ENCODE data around the gene DNAH5.

DNAH5 gene

DNA sequence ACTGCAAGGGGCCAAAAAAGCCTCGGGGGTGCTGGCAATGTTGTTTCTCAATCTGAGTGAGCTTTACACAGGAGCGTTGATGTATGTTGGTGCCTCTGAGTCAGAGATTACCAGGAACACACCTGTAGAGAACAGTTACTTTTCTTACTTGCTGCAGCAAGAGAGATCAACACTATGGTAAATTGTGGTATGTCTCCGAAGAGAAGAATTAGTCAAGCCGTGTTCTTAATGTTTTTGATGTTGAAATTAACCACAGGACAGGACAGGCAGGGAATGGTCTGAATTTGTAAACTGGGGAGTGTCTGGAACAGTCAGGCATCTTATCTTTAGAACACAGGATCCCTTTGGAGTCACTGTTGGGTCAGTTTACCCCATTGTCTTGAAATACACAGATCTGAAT, 285.7 kb downstream of the DNAH5 start:
- TF ChIP-seq, protein P1, sequence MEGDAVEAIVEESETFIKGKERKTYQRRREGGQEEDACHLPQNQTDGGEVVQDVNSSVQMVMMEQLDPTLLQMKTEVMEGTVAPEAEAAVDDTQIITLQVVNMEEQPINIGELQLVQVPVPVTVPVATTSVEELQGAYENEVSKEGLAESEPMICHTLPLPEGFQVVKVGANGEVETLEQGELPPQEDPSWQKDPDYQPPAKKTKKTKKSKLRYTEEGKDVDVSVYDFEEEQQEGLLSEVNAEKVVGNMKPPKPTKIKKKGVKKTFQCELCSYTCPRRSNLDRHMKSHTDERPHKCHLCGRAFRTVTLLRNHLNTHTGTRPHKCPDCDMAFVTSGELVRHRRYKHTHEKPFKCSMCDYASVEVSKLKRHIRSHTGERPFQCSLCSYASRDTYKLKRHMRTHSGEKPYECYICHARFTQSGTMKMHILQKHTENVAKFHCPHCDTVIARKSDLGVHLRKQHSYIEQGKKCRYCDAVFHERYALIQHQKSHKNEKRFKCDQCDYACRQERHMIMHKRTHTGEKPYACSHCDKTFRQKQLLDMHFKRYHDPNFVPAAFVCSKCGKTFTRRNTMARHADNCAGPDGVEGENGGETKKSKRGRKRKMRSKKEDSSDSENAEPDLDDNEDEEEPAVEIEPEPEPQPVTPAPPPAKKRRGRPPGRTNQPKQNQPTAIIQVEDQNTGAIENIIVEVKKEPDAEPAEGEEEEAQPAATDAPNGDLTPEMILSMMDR (conservative IDR thresholded peaks at IDR 0.05; ENCODE audit: low read depth, low read length): no peak
- Histone ChIP-seq H4K20me1 (ENCODE audit: insufficient read depth) (no peaks in the 10 kb centered on the region), H2AFZ (ENCODE audit: low read depth) (no peak overlapping the region), H3K27me3 (ENCODE audit: insufficient read depth, low read depth) (no peaks in the 10 kb centered on the region), H3K4me3 (IDR thresholded peaks at IDR 0.05; ENCODE audit: insufficient read depth, low read depth, low read length) (no peak overlapping the region), H3K4me2 (no peak overlapping the region), H3K27ac (no peak overlapping the region), H3K9ac (no peak overlapping the region), H3K79me2 (ENCODE audit: insufficient read depth, low read depth) (no peaks in the 10 kb centered on the region), H3K36me3 (ENCODE audit: insufficient read depth) (no peaks in the 10 kb centered on the region), H3K4me1 (ENCODE audit: low read depth, poor library complexity, severe bottlenecking) (no peaks in the 10 kb centered on the region)

DNA sequence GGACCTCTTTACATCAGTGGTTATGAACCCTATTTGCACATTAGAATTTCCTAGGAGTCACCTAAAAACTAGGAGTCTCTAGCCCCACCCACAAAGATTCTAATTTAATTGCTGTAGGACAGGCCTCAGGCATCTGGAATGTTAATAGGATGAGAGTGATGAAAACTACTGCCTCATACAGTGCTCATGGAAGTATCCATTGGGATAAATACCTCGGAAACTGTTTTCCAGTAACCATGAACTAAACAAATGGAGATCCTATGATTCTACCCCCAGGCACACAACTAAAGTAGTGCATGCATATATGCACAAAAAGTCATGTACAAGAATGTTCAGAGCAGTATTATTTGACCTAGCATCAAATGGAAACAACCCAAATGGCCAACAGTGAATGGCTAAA, 286.3 kb downstream of the DNAH5 start:
- Histone ChIP-seq H3K36me3 (ENCODE audit: insufficient read depth) (no peaks in the 10 kb centered on the region), H3K4me1 (ENCODE audit: low read depth, poor library complexity, severe bottlenecking) (no peaks in the 10 kb centered on the region), H3K27me3 (ENCODE audit: insufficient read depth, low read depth) (no peaks in the 10 kb centered on the region), H3K9ac (no peak overlapping the region), H3K4me3 (IDR thresholded peaks at IDR 0.05; ENCODE audit: insufficient read depth, low read depth, low read length) (no peak overlapping the region), H3K79me2 (ENCODE audit: insufficient read depth, low read depth) (no peaks in the 10 kb centered on the region), H3K4me2 (no peak overlapping the region), H2AFZ (ENCODE audit: low read depth) (no peak overlapping the region), H3K27ac (no peak overlapping the region), H4K20me1 (ENCODE audit: insufficient read depth) (no peaks in the 10 kb centered on the region)
- TF ChIP-seq, protein P1 (conservative IDR thresholded peaks at IDR 0.05; ENCODE audit: low read depth, low read length): no peak

DNA sequence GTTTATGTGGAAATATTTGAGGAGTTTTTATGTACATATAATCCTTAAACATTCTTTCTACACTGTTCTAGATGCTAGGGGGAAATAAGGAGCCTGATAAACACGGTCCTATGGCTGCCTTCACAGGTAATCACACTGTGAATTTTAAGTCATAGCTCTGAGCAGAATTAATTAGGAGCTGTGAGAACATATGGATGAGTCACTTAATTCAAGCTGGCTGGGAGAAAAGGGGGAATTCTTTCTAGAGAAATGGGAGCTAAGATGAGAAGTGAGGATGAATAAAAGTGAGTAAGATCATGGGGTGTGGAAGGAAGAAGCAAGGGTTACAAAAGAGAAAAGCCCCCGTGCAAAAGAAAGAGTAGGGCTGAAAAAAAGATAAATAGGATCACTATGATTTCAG, 290.8 kb downstream of the DNAH5 start:
- Histone ChIP-seq H3K9ac (no peak overlapping the region), H3K4me1 (ENCODE audit: low read depth, poor library complexity, severe bottlenecking) (no peaks in the 10 kb centered on the region), H3K27ac (no peak overlapping the region), H3K4me3 (IDR thresholded peaks at IDR 0.05; ENCODE audit: insufficient read depth, low read depth, low read length) (no peak overlapping the region), H4K20me1 (ENCODE audit: insufficient read depth) (no peaks in the 10 kb centered on the region), H3K4me2 (no peak overlapping the region), H2AFZ (ENCODE audit: low read depth) (no peak overlapping the region), H3K79me2 (ENCODE audit: insufficient read depth, low read depth) (no peaks in the 10 kb centered on the region), H3K36me3 (ENCODE audit: insufficient read depth) (no peaks in the 10 kb centered on the region), H3K27me3 (ENCODE audit: insufficient read depth, low read depth) (no peaks in the 10 kb centered on the region)
- TF ChIP-seq, protein P1 (conservative IDR thresholded peaks at IDR 0.05; ENCODE audit: low read depth, low read length): no peak

DNA sequence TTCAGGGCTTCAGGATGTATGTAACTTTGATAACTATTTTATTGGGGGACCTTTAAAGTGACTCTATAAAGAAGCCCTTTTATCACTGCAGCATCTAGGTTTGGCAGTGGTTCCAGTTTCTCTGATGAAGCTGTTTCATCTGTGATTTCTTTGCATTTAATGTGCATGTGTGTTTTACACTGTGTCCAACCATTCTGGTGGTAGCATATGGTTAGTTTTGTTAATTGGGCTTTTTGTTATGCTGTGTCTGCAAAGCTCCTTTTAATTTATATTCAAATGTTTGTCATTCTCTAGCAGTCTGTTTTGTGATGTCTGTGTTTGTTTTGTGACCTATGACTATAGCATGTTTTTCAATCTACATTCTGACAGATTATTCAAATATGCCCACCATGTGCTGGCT, 294.8 kb downstream of the DNAH5 start:
- no peak overlapping the region for H3K4me2 ChIP-seq
- H3K9ac ChIP-seq: no peak overlapping the region
- TF ChIP-seq, protein P1 (conservative IDR thresholded peaks at IDR 0.05; ENCODE audit: low read depth, low read length): no peak
- no peak overlapping the region for H3K27ac ChIP-seq
- no peak overlapping the region for H3K4me3 ChIP-seq (IDR thresholded peaks at IDR 0.05; ENCODE audit: insufficient read depth, low read depth, low read length)
- H2AFZ ChIP-seq (ENCODE audit: low read depth): no peak overlapping the region
- no peaks in the 10 kb centered on the region for H3K79me2 ChIP-seq (ENCODE audit: insufficient read depth, low read depth)
- H3K4me1 ChIP-seq (ENCODE audit: low read depth, poor library complexity, severe bottlenecking): no peaks in the 10 kb centered on the region
- H3K27me3 ChIP-seq (ENCODE audit: insufficient read depth, low read depth): no peaks in the 10 kb centered on the region
- H3K36me3 ChIP-seq (ENCODE audit: insufficient read depth): no peaks in the 10 kb centered on the region
- H4K20me1 ChIP-seq (ENCODE audit: insufficient read depth): no peaks in the 10 kb centered on the region

DNA sequence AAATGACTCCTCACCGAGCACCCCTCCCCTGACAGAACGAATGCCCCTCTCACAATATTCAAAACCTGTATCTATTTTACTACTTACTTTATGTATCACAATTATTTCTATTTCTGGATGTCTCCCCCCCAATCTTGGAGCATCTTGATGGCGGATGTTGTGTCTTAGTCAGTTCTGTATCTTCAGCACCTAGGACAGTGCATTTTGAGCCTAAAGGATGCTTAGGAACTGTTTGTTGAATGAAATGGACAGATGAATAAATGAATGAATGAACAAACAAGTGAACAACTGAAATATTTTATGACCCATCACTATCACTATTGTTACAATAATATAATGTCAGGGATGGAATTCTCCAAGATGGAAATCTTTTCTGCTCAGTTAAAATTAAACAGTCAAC, 295.7 kb downstream of the DNAH5 start:
- H2AFZ ChIP-seq (ENCODE audit: low read depth): no peak overlapping the region
- H3K9ac ChIP-seq: no peak overlapping the region
- H3K4me2 ChIP-seq: no peak overlapping the region
- H3K27me3 ChIP-seq (ENCODE audit: insufficient read depth, low read depth): no peaks in the 10 kb centered on the region
- TF ChIP-seq, protein P1 (conservative IDR thresholded peaks at IDR 0.05; ENCODE audit: low read depth, low read length): no peak
- no peak overlapping the region for H3K4me3 ChIP-seq (IDR thresholded peaks at IDR 0.05; ENCODE audit: insufficient read depth, low read depth, low read length)
- H3K36me3 ChIP-seq (ENCODE audit: insufficient read depth): no peaks in the 10 kb centered on the region
- H3K79me2 ChIP-seq (ENCODE audit: insufficient read depth, low read depth): no peaks in the 10 kb centered on the region
- H4K20me1 ChIP-seq (ENCODE audit: insufficient read depth): no peaks in the 10 kb centered on the region
- H3K27ac ChIP-seq: no peak overlapping the region
- no peaks in the 10 kb centered on the region for H3K4me1 ChIP-seq (ENCODE audit: low read depth, poor library complexity, severe bottlenecking)
